ENCODE measurements around the gene TTC7B. TPM values are rescaled to one million over a fixed set of nuclear protein-coding genes. Genes with fewer than 3 reads are reported as not detected.

The TTC7B gene
- total RNA-seq, 2 donors from 2014 or later, result 25.0 to 40.7 TPM

- WGBS, result 24% methylated on average over 15 of the region's 15 CpGs
- H3K36me3 ChIP-seq, result no peaks in the 10 kb centered on the region
- no peak overlapping the region for H3K4me3 ChIP-seq
- peaks cover 17% of the 10 kb centered on the region for H3K4me1 ChIP-seq (replicated peaks)
- H3K27ac ChIP-seq, result peak overlapping the region; percentile 67 to 72
- no peaks in the 10 kb centered on the region for H3K9me3 ChIP-seq
- H3K27me3 ChIP-seq (replicated peaks; ENCODE audit: insufficient read depth), result no peaks in the 10 kb centered on the region
- peak; percentile 82 for DNase-seq (ENCODE audit: low spot score)
- no peak for TF ChIP-seq POLR2A (IDR thresholded peaks at IDR 0.05)
- TF ChIP-seq POLR2AphosphoS5 (IDR thresholded peaks at IDR 0.05), result peak; percentile 77
- TF ChIP-seq, protein P1, sequence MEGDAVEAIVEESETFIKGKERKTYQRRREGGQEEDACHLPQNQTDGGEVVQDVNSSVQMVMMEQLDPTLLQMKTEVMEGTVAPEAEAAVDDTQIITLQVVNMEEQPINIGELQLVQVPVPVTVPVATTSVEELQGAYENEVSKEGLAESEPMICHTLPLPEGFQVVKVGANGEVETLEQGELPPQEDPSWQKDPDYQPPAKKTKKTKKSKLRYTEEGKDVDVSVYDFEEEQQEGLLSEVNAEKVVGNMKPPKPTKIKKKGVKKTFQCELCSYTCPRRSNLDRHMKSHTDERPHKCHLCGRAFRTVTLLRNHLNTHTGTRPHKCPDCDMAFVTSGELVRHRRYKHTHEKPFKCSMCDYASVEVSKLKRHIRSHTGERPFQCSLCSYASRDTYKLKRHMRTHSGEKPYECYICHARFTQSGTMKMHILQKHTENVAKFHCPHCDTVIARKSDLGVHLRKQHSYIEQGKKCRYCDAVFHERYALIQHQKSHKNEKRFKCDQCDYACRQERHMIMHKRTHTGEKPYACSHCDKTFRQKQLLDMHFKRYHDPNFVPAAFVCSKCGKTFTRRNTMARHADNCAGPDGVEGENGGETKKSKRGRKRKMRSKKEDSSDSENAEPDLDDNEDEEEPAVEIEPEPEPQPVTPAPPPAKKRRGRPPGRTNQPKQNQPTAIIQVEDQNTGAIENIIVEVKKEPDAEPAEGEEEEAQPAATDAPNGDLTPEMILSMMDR (IDR thresholded peaks at IDR 0.05), result peak; percentile 82 to 96 (median 90)
- intact Hi-C loops (cut with DNase I), result loop anchor here (1.0 to 5.0 kb wide), 4 partner anchors 60 to 395 kb away; no protein-coding TSS in a partner anchor
Observed at GRCh38 chr14:90697577-90698206, 118.5 kb downstream of the TTC7B start.

GRCh38 chr14:90697132-90697531, 119.1 kb downstream of the TTC7B start:
- H3K27ac ChIP-seq, result peak overlapping the region; percentile 67 to 72
- TF ChIP-seq, protein P1 (IDR thresholded peaks at IDR 0.05), result no peak
- TF ChIP-seq POLR2AphosphoS5 (IDR thresholded peaks at IDR 0.05), result no peak
- TF ChIP-seq POLR2A (IDR thresholded peaks at IDR 0.05), result no peak
- 48% methylated on average over 2 of the region's 2 CpGs for WGBS

GRCh38 chr14:90696720-90697119, 119.5 kb downstream of the TTC7B start:
- TF ChIP-seq POLR2AphosphoS5 (IDR thresholded peaks at IDR 0.05) (peak; percentile 85), POLR2A (IDR thresholded peaks at IDR 0.05) (no peak)
- DNase-seq (ENCODE audit: low spot score), result no peak
- Histone ChIP-seq H3K27ac (peak overlapping the region; percentile 67 to 72), H3K36me3 (no peaks in the 10 kb centered on the region), H3K27me3 (replicated peaks; ENCODE audit: insufficient read depth) (no peaks in the 10 kb centered on the region), H3K4me1 (replicated peaks) (peaks cover 17% of the 10 kb centered on the region), H3K9me3 (no peaks in the 10 kb centered on the region), H3K4me3 (no peak overlapping the region)
- WGBS, result 19% methylated on average over 4 of the region's 4 CpGs
- intact Hi-C loops (cut with DNase I), result loop anchor here (1.0 to 5.0 kb wide), 4 partner anchors 61 to 394 kb away; no protein-coding TSS in a partner anchor

More at GRCh38 chr14:90697132-90697531, 119.1 kb downstream of the TTC7B start:
- H3K4me3 ChIP-seq, result no peak overlapping the region
- peaks cover 17% of the 10 kb centered on the region for H3K4me1 ChIP-seq (replicated peaks)
- intact Hi-C loops (cut with DNase I), result loop anchor here (1.0 to 5.0 kb wide), 4 partner anchors 60 to 395 kb away; no protein-coding TSS in a partner anchor
- no peak for DNase-seq (ENCODE audit: low spot score)
- H3K36me3 ChIP-seq, result no peaks in the 10 kb centered on the region
- no peaks in the 10 kb centered on the region for H3K9me3 ChIP-seq
- H3K27me3 ChIP-seq (replicated peaks; ENCODE audit: insufficient read depth), result no peaks in the 10 kb centered on the region

DNA sequence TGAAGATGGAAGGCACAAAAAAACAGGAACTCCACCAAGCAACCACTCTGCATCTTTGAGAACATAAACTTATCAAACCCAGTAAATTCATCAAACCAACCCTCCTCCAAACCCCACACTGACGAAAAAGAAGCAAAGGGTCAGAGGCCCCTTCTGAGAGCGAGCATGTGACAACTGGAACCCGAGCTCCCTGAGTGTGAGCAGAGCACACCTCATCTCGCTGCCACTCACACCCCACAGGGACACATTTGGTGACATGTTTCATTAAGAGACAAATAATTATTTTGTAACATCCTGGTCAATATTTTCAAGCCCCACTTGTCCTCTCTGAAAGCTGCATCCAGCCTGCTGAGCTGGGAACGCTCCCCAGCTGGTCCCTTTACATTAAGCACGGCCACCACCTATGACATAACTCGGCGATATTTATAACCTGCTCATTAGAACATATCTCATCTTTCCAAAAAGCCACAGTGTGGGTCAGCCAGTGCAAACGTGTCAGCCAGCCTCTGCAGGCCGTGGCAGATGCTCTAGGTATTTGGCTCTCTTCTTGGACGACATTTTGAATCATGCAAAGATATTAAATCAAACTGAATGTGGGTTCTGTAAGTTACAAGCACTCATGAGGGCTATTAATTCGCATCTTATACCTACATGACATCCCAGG, 120.1 kb downstream of the TTC7B start:
- H3K36me3 ChIP-seq, result no peaks in the 10 kb centered on the region
- H3K27me3 ChIP-seq (replicated peaks; ENCODE audit: insufficient read depth), result no peaks in the 10 kb centered on the region
- peaks cover 17% of the 10 kb centered on the region for H3K4me1 ChIP-seq (replicated peaks)
- peak overlapping the region; percentile 67 to 72 for H3K27ac ChIP-seq
- intact Hi-C loops (cut with DNase I), result loop anchor here (2.0 to 5.0 kb wide), 3 partner anchors 61 to 394 kb away; no protein-coding TSS in a partner anchor
- TF ChIP-seq, protein P1 (IDR thresholded peaks at IDR 0.05), result no peak
- TF ChIP-seq POLR2AphosphoS5 (IDR thresholded peaks at IDR 0.05), result no peak
- TF ChIP-seq POLR2A (IDR thresholded peaks at IDR 0.05), result no peak
- no peak for DNase-seq (ENCODE audit: low spot score)
- H3K9me3 ChIP-seq, result no peaks in the 10 kb centered on the region
- H3K4me3 ChIP-seq, result no peak overlapping the region
- WGBS, result 47% methylated on average over 12 of the region's 12 CpGs

GRCh38 chr14:90693413-90693812, 122.8 kb downstream of the TTC7B start:
- 35% methylated on average over 3 of the region's 3 CpGs for WGBS
- intact Hi-C loops (cut with DNase I), result no loop called here
- Histone ChIP-seq H3K27me3 (replicated peaks; ENCODE audit: insufficient read depth) (no peaks in the 10 kb centered on the region), H3K9me3 (no peaks in the 10 kb centered on the region), H3K27ac (no peak overlapping the region), H3K4me1 (replicated peaks) (peaks cover 17% of the 10 kb centered on the region), H3K36me3 (no peaks in the 10 kb centered on the region), H3K4me3 (no peak overlapping the region)
- TF ChIP-seq, protein P1 (IDR thresholded peaks at IDR 0.05), result no peak
- TF ChIP-seq POLR2AphosphoS5 (IDR thresholded peaks at IDR 0.05) (no peak), POLR2A (IDR thresholded peaks at IDR 0.05) (no peak)
- no peak for DNase-seq (ENCODE audit: low spot score)

Measured in prostate gland (tissue), 2 donors.